Type B pancreatic cell (in vitro differentiated cells): ENCODE results near the gene GTF3C1. TPM values are rescaled to one million over a fixed set of nuclear protein-coding genes. Genes with fewer than 3 reads are reported as not detected.

ENCODE experiments used
- DNase-seq: peaks from one replicate; pipeline ENCODE4 v3.0.0; 2021; ENCODE audit warnings: mixed read lengths; ENCODE audit not compliant: unreplicated experiment; ENCODE audit errors: extremely low spot score
- H3K27ac Mint-ChIP-seq: 2 replicates; pipeline ENCODE4 v1.8.0; 2021; ENCODE audit warnings: mild to moderate bottlenecking, mixed read lengths
- H3K27me3 Mint-ChIP-seq: 2 replicates; pipeline ENCODE4 v1.8.0; 2021; ENCODE audit warnings: mixed read lengths
- H3K36me3 Mint-ChIP-seq: 2 replicates; pipeline ENCODE4 v1.8.0; 2021; ENCODE audit warnings: mixed read lengths
- H3K4me1 Mint-ChIP-seq: one replicate; pipeline ENCODE4 v1.8.0; 2021; ENCODE audit warnings: mixed read lengths; ENCODE audit not compliant: unreplicated experiment
- H3K4me3 Mint-ChIP-seq: 2 replicates; pipeline ENCODE4 v1.8.0; 2021; ENCODE audit warnings: mild to moderate bottlenecking, mixed read lengths
- H3K9me3 Mint-ChIP-seq: 2 replicates; pipeline ENCODE4 v1.8.0; 2021; ENCODE audit warnings: mixed read lengths
- CTCF ChIP-seq: fragments of 200-600 bp; sonication (generic); conservative IDR thresholded peaks from 2 replicates; pipeline ENCODE4 v1.5.0; 2021; ENCODE audit warnings: antibody characterized with exemption, mild to moderate bottlenecking
- total RNA-seq: library from RNA; stranded (reverse); gene quantifications from 2 replicates; pipeline ENCODE4 v1.2.1, GENCODE V29; 2021; ENCODE audit warnings: low replicate concordance

Gene GTF3C1
- total RNA-seq, 1 donor from 2014 or later: 94.5 TPM

DNA sequence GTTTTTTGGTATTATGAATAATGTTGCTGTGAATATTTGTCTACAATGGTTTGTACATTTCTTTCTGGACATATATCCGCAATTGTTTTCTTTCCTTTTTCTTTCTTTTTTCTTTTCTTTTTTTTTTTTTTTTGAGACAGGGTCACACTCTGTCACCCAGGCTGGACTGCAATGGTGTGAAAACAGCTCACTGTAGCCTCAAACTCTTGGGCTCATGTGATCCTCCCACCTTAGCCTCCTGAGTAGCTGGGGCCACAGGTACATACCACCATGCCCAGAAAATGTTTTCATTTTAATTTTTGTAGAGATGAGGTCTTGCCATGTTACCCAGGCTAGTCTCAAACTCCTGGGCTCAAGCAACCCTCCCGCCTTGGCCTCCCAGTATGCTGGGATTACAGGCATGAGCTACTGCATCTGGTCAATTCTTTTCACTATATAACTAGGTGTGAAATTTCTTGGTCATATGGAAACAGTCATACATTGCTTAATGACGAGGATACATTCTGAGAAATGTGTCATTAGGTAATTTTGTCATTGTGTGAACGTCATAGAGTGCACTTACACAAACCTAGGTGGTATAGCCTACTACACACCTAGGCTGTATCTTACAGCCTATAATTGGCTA, 132.6 kb downstream of the GTF3C1 start:
- no peaks in the 10 kb centered on the region for H3K36me3 Mint-ChIP-seq

GRCh38 chr16:27414788-27415431, 134.8 kb downstream of the GTF3C1 start:
- Mint-ChIP-seq H3K9me3 (peaks cover 6% of the 10 kb centered on the region), H3K27me3 (peaks cover 7% of the 10 kb centered on the region), H3K4me1 (no peaks in the 10 kb centered on the region), H3K36me3 (no peaks in the 10 kb centered on the region), H3K4me3 (no peak overlapping the region), H3K27ac (no peak overlapping the region)
- DNase-seq: no peak
- no peak for TF ChIP-seq CTCF

More for the DNA sequence above, 132.6 kb downstream of the GTF3C1 start:
- DNase-seq: no peak
- peaks cover 12% of the 10 kb centered on the region for H3K9me3 Mint-ChIP-seq
- no peaks in the 10 kb centered on the region for H3K4me1 Mint-ChIP-seq
- H3K4me3 Mint-ChIP-seq: no peak overlapping the region
- no peak overlapping the region for H3K27ac Mint-ChIP-seq
- H3K27me3 Mint-ChIP-seq: peaks cover 4% of the 10 kb centered on the region
- TF ChIP-seq CTCF: no peak

GRCh38 chr16:27413956-27414355, 135.8 kb downstream of the GTF3C1 start:
- no peak overlapping the region for H3K4me3 Mint-ChIP-seq
- H3K4me1 Mint-ChIP-seq: no peaks in the 10 kb centered on the region
- peaks cover 6% of the 10 kb centered on the region for H3K9me3 Mint-ChIP-seq
- peaks cover 7% of the 10 kb centered on the region for H3K27me3 Mint-ChIP-seq
- no peak for DNase-seq
- no peak overlapping the region for H3K27ac Mint-ChIP-seq
- no peak for TF ChIP-seq CTCF
- no peaks in the 10 kb centered on the region for H3K36me3 Mint-ChIP-seq

- H3K36me3 Mint-ChIP-seq: no peaks in the 10 kb centered on the region
- H3K4me3 Mint-ChIP-seq: no peak overlapping the region
- H3K27me3 Mint-ChIP-seq: peaks cover 14% of the 10 kb centered on the region
- no peak for DNase-seq
- no peak for TF ChIP-seq CTCF
- H3K27ac Mint-ChIP-seq: no peak overlapping the region
- H3K4me1 Mint-ChIP-seq: no peaks in the 10 kb centered on the region
- no peaks in the 10 kb centered on the region for H3K9me3 Mint-ChIP-seq
Observed at GRCh38 chr16:27410761-27411160, 139.0 kb downstream of the GTF3C1 start.

Other genes starting within 250 kb of the GTF3C1 start
- 12.3 and 22.1 TPM in 2 replicates for gene IL4R, start 235.9 kb downstream of the GTF3C1 start, total RNA-seq
- gene IL21R, start 147.7 kb downstream of the GTF3C1 start, total RNA-seq: 0.29 TPM in 1 of 2 replicates, not detected in the other
- gene KATNIP, start 231 bp upstream of the GTF3C1 start, total RNA-seq: 35.8 and 54.8 TPM in 2 replicates